ENCODE data around the gene OR2C3.

DNA sequence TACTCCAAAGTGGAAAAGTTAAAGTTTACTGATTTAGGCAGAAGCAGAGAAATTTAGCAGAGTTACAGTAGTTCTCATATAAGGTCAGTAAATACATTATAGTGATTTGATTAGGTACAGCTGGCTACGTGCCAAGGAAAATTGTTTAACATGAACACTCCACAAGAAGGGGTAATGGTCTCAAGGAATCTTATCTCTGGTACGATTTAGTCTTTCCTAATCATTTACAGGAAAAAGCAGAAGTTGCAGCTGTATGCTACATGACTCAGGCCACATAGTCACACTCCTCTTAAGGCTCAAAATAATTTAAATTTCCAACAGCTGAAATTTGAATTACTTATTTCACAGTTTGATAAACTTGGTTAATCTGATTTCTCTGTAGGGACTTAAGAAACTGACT is 41.5 kb downstream of the OR2C3 start:
- TF ChIP-seq, protein P1, sequence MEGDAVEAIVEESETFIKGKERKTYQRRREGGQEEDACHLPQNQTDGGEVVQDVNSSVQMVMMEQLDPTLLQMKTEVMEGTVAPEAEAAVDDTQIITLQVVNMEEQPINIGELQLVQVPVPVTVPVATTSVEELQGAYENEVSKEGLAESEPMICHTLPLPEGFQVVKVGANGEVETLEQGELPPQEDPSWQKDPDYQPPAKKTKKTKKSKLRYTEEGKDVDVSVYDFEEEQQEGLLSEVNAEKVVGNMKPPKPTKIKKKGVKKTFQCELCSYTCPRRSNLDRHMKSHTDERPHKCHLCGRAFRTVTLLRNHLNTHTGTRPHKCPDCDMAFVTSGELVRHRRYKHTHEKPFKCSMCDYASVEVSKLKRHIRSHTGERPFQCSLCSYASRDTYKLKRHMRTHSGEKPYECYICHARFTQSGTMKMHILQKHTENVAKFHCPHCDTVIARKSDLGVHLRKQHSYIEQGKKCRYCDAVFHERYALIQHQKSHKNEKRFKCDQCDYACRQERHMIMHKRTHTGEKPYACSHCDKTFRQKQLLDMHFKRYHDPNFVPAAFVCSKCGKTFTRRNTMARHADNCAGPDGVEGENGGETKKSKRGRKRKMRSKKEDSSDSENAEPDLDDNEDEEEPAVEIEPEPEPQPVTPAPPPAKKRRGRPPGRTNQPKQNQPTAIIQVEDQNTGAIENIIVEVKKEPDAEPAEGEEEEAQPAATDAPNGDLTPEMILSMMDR (IDR thresholded peaks at IDR 0.05), result no peak
- TF ChIP-seq POLR2A (IDR thresholded peaks at IDR 0.05), result no peak
